Gastroesophageal sphincter (tissue), 3 donors: Measurements from ENCODE around the gene ADAD2.

Source experiments
- CTCF ChIP-seq, 4 experiments: fragments of 200-600 bp in 2 of 4; fragments of 450-650 bp in 2 of 4; sonication (generic) in 1 of 4; IDR thresholded peaks; one replicate each; pipeline ENCODE4 v1.5.1; 2017 to 2019; ENCODE audit warnings: antibody characterized with exemption in 4 of 4, mild to moderate bottlenecking in 2 of 4, moderate library complexity in 2 of 4
- POLR2A ChIP-seq, 2 donors: fragments of 450-650 bp; IDR thresholded peaks; one replicate each; pipeline ENCODE4 v1.6.1; 2017; ENCODE audit warnings: antibody characterized with exemption in 2 of 2, mild to moderate bottlenecking in 2 of 2, moderate library complexity in 1 of 2

- TF ChIP-seq CTCF (IDR thresholded peaks at IDR 0.05) (no peak), POLR2A (IDR thresholded peaks at IDR 0.05) (no peak)
Observed at GRCh38 chr16:84174396-84174795, 16.6 kb upstream of the ADAD2 start.
